Measurements from ENCODE around the gene CTRB2.
"Not testable (repeated sequence)": the region's sequence is repeated elsewhere in the genome, so short reads cannot be mapped to it uniquely, and the experiment has no call there.

CTRB2 gene

DNA sequence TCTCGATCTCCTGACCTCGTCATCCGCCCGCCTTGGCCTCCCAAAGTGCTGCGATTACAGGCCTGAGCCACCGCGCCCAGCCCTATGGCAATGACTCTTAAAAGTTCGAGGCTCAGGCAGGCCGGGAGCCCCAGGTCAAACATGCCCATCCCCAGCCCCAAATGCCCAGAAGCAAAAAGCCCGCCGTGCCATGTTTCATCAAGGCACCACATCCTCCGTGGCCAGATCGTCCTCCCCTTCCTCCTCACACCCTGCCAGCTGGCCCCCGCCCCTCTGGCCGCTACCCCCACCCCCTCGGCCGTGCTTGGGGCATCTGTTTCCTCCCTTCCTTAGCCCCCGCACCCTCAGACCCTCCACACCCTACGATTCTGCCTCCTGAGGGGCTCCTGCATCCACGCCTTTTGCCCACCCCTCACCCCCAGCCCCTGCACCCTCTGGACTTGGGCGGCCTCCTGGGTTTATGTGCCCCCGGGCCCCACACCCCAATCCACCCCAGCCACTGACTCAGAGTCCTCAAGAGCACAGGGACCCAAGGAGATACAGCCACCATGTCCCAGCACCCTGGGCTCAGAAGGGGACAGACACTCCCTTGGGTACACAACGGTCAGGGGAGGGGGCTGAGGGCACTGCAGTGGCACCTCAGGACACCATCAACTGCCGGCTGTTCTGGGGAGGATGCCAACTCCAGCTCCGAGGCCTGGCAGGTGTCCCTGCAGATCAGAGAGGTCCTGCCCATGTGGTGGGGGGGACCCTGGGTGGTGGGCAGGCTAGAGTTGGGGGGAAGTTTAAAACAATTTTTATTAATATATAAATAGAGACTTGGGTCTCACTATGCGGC, 18.9 kb upstream of the CTRB2 start:
- H3K36me3 ChIP-seq (ENCODE audit: insufficient read depth, low read length): peaks cover 6% of the 10 kb centered on the region; the same call in 1 of the 2 replicates
- no peaks in the 10 kb centered on the region for H3K4me1 ChIP-seq (ENCODE audit: control insufficient read depth, insufficient read depth, low read length, unreplicated experiment)
- no peak overlapping the region for H3K4me3 ChIP-seq (ENCODE audit: low read depth, low read length)
- H3K27ac ChIP-seq (ENCODE audit: low read depth, low read length): no peak overlapping the region
- H3K27me3 ChIP-seq (ENCODE audit: insufficient read depth, low read length): no peaks in the 10 kb centered on the region
- no peaks in the 10 kb centered on the region for H3K79me2 ChIP-seq (ENCODE audit: control insufficient read depth, insufficient read depth, low read length, unreplicated experiment)
- H2AFZ ChIP-seq (ENCODE audit: low read length, unreplicated experiment): no peak overlapping the region

DNA sequence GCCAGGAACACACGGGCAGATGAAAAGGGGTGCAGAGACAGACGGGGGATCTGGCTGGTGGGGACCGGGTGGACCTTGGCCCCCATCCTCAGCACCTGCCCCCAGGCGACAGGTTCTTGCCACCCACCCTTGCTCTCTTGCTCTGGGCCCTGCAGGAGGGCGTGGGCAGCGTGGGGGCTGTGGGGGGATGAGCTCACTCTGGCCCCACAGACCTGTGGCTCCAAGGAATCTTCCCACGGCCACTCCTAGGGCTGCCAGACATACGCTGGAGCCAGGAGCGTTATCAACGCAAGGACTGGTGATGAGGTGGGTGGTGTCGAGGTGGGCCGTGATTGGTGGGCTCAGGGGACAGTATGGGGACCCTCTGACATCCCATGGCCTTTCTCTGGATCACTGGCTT, 18.1 kb upstream of the CTRB2 start:
- H3K4me3 ChIP-seq (ENCODE audit: low read depth, low read length): no peak overlapping the region
- no peak overlapping the region for H3K27ac ChIP-seq (ENCODE audit: low read depth, low read length)
- H3K4me1 ChIP-seq (ENCODE audit: control insufficient read depth, insufficient read depth, low read length, unreplicated experiment): no peaks in the 10 kb centered on the region
- H2AFZ ChIP-seq (ENCODE audit: low read length, unreplicated experiment): no peak overlapping the region
- H3K36me3 ChIP-seq (ENCODE audit: insufficient read depth, low read length): peaks cover 6% of the 10 kb centered on the region; the same call in 1 of the 2 replicates
- no peaks in the 10 kb centered on the region for H3K79me2 ChIP-seq (ENCODE audit: control insufficient read depth, insufficient read depth, low read length, unreplicated experiment)
- no peaks in the 10 kb centered on the region for H3K27me3 ChIP-seq (ENCODE audit: insufficient read depth, low read length)

DNA sequence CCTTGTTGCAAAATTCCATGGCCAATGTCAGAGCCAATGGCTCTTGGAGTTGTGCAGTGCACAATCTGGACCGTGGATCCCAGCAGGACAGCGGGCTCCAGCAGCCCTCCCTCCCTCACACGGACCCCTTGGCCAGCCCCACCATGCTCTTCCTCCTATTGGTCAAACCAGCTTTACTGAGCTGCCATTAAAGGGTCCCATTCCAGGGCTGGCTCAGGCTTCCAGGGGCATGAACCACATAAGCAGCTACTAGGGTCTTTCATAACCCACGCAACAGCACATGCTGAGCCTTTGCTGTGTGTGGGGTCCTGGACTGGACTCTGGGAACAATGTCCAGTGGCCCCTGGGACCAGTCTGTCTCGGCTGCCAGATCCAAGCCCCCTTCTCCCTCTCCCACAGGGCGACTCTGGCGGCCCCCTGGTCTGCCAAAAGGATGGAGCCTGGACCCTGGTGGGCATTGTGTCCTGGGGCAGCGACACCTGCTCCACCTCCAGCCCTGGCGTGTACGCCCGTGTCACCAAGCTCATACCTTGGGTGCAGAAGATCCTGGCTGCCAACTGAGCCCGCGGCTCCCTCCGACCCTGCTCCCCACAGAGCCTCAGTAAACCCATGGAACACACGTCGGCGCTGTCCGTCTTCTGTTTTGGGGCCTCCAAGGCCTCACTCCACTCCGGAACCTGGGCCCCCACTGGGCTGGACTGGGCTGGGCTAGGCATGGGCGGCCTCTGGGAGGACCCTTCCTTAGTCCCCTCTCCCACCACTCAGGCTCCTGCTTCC, 17.5 kb upstream of the CTRB2 start:
- H3K36me3 ChIP-seq (ENCODE audit: insufficient read depth, low read length): peaks cover 6% of the 10 kb centered on the region; the same call in 1 of the 2 replicates
- H3K27ac ChIP-seq (ENCODE audit: low read depth, low read length): no peak overlapping the region
- H3K4me1 ChIP-seq (ENCODE audit: control insufficient read depth, insufficient read depth, low read length, unreplicated experiment): peaks cover 3% of the 10 kb centered on the region
- no peak overlapping the region for H2AFZ ChIP-seq (ENCODE audit: low read length, unreplicated experiment)
- H3K27me3 ChIP-seq (ENCODE audit: insufficient read depth, low read length): no peaks in the 10 kb centered on the region
- H3K4me3 ChIP-seq (ENCODE audit: low read depth, low read length): no peak overlapping the region
- no peaks in the 10 kb centered on the region for H3K79me2 ChIP-seq (ENCODE audit: control insufficient read depth, insufficient read depth, low read length, unreplicated experiment)

DNA sequence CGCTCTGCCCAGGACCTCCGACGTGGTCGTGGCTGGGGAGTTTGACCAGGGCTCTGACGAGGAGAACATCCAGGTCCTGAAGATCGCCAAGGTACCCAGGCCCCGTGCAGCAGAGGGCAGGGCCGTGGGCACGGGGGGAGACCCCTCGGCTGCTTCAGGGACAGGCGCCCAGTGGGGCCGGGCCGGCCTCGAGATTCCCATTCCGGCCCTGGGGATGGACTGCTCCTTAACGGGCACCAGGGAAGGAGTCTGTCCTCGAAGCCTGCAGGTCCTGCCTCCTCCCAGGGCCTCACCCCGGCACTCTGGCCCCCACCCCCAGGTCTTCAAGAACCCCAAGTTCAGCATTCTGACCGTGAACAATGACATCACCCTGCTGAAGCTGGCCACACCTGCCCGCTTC, 16.2 kb upstream of the CTRB2 start:
- not testable (repeated sequence) for H3K4me1 ChIP-seq (ENCODE audit: control insufficient read depth, insufficient read depth, low read length, unreplicated experiment); H3K27me3 ChIP-seq (ENCODE audit: insufficient read depth, low read length); H3K27ac ChIP-seq (ENCODE audit: low read depth, low read length); H3K79me2 ChIP-seq (ENCODE audit: control insufficient read depth, insufficient read depth, low read length, unreplicated experiment); H3K4me3 ChIP-seq (ENCODE audit: low read depth, low read length); H2AFZ ChIP-seq (ENCODE audit: low read length, unreplicated experiment); H3K36me3 ChIP-seq (ENCODE audit: insufficient read depth, low read length)

DNA sequence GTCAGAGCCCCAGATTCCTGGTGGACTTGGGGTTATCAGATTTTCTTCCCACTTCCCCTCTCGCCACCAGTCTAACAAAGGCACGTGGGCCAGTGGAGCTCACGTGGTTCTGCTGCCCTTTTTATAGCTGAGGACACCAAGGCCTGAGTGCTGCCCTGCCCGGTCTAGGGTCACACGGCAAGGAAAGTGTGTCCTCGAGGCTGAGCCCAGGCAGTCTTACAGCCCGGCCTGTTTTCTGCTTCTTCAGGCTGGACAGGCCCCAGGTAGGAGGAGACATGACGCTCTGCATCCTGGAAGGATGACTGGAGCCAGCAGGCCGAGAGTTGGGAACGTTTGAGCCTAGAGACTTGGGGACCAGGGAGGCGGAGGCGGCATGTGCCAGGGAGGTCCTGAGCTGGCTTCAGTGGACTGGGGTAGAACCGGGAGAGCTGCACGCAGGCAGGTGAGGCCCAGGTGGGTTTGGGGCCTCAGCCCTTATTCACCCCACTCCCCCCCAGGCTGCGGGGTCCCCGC, 15.4 kb upstream of the CTRB2 start:
- H2AFZ ChIP-seq (ENCODE audit: low read length, unreplicated experiment): no peak overlapping the region
- no peaks in the 10 kb centered on the region for H3K36me3 ChIP-seq (ENCODE audit: insufficient read depth, low read length)
- H3K27me3 ChIP-seq (ENCODE audit: insufficient read depth, low read length): no peaks in the 10 kb centered on the region
- no peak overlapping the region for H3K27ac ChIP-seq (ENCODE audit: low read depth, low read length)
- H3K4me1 ChIP-seq (ENCODE audit: control insufficient read depth, insufficient read depth, low read length, unreplicated experiment): peaks cover 3% of the 10 kb centered on the region
- no peaks in the 10 kb centered on the region for H3K79me2 ChIP-seq (ENCODE audit: control insufficient read depth, insufficient read depth, low read length, unreplicated experiment)
- H3K4me3 ChIP-seq (ENCODE audit: low read depth, low read length): no peak overlapping the region

DNA sequence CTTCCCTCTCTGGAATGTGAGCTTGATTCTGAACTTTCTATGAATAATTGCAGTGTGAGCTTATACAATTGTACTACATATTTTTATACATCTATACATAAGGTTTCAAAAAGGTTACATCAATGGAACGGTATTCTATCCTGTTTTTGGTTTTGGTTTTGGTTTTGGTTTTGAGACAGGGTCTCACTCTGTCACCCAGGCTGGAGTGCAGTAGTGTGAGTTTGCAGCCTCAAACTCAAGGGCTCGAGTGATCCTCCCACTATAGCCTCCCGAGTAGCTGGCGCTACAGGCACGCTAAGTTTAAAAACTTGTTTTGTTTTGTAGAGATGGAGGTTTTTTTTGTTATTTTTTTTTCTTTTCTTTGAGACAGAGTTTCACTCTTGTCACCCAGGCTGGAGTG, 12.9 kb upstream of the CTRB2 start:
- Histone ChIP-seq H3K27me3 (ENCODE audit: insufficient read depth, low read length) (no peaks in the 10 kb centered on the region), H2AFZ (ENCODE audit: low read length, unreplicated experiment) (no peak overlapping the region), H3K36me3 (ENCODE audit: insufficient read depth, low read length) (no peaks in the 10 kb centered on the region), H3K4me3 (ENCODE audit: low read depth, low read length) (no peak overlapping the region), H3K4me1 (ENCODE audit: control insufficient read depth, insufficient read depth, low read length, unreplicated experiment) (peaks cover 3% of the 10 kb centered on the region), H3K79me2 (ENCODE audit: control insufficient read depth, insufficient read depth, low read length, unreplicated experiment) (no peaks in the 10 kb centered on the region), H3K27ac (ENCODE audit: low read depth, low read length) (no peak overlapping the region)

DNA sequence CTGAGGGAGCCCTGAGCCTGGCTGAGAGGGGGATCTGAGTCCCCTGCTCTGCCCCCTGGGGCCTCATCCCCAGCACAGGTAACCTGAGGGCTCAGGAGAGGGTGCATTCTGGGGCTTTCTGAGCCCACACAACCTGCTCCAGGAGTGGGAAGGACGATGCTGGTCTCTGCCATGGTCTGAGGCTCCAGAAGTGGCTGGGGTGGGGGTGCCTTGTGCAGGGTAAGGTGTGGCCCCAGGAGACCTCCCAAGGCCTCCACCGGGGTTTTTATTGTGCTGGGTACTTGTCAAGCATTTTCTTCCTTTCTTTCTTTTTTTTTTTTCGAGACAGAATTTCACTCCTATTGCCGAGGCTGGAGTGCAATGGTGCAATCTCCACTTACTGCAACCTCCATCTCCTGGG, 12.1 kb upstream of the CTRB2 start:
- H3K4me3 ChIP-seq (ENCODE audit: low read depth, low read length): no peak overlapping the region
- H2AFZ ChIP-seq (ENCODE audit: low read length, unreplicated experiment): no peak overlapping the region
- H3K27me3 ChIP-seq (ENCODE audit: insufficient read depth, low read length): no peaks in the 10 kb centered on the region
- no peaks in the 10 kb centered on the region for H3K36me3 ChIP-seq (ENCODE audit: insufficient read depth, low read length)
- no peak overlapping the region for H3K27ac ChIP-seq (ENCODE audit: low read depth, low read length)
- no peaks in the 10 kb centered on the region for H3K79me2 ChIP-seq (ENCODE audit: control insufficient read depth, insufficient read depth, low read length, unreplicated experiment)
- H3K4me1 ChIP-seq (ENCODE audit: control insufficient read depth, insufficient read depth, low read length, unreplicated experiment): peaks cover 3% of the 10 kb centered on the region

DNA sequence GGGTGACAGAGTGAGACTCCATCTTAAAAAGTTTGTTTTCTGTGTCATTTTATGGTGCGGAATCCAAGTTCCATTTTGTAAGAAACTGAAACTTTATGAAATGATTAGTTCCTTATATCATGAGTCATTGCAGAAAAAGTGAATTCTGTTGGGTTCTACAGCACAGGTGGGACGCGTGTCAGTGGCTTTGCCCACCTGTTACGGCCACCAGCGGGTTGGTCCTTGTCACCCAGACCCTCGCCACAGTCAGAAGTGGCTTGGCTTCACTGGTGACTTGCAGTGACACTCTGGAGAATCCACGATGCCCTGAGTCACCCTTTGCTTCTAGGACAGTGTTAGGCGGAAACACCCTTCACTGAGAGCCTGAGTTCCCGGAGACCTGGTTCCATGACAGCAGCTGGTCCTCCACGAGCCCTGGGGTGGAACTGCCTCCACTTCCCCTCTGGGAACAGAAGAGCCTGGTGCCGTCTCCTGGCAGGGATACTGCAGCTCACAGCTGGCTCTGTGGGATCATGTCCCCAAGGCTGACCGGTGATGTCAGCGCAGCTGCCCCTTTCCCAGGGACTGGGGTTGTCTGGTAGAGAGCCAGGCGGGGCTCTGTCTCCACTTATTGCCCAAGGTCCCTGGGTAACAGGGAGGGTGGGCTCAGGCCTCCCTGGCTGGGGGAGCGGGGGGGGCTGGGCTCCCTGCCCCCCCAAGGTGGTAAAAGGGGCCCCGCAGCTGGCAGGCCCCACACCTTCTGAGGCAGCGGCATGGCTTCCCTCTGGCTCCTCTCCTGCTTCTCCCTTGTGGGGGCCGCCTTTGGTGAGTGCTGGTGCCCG, 11.5 kb upstream of the CTRB2 start, which contains the start of gene CTRB1:
TSS of gene CTRB1 (plus strand) at position 733 of the 821 bp plus-strand sequence. CDS start at position 753, 20 bp downstream.
- Histone ChIP-seq H2AFZ (ENCODE audit: low read length, unreplicated experiment) (no peak within 1 kb of the TSS), H3K4me3 (ENCODE audit: low read depth, low read length) (no peak within 1 kb of the TSS), H3K79me2 (ENCODE audit: control insufficient read depth, insufficient read depth, low read length, unreplicated experiment) (no peaks in the 10 kb centered on the region), H3K27ac (ENCODE audit: low read depth, low read length) (no peak within 1 kb of the TSS), H3K27me3 (ENCODE audit: insufficient read depth, low read length) (no peaks in the 10 kb centered on the region), H3K36me3 (ENCODE audit: insufficient read depth, low read length) (no peaks in the 10 kb centered on the region), H3K4me1 (ENCODE audit: control insufficient read depth, insufficient read depth, low read length, unreplicated experiment) (peaks cover 3% of the 10 kb centered on the region)

DNA sequence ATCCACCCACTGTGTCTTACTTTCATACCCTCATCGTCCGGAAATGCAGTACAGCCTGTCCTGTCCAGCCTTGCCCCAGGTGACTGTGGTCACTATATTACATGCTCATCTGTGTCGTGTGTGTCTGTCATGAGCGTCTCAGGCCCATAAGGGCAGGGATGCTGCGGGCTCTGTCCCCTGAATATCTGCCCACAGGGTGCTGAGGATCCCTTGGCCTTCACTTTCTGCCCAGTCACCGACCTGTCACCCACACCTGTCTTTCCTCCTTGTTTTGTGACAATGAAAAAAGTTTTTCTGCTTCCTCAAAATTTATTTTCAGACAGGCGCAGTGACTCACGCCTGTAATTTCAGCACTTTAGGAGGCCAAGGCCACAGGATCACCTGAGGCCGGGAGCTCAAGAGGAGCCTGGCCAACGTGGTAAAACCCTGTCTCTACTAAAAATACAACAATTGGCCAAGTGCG, 10.5 kb upstream of the CTRB2 start:
- no peak overlapping the region for H3K27ac ChIP-seq (ENCODE audit: low read depth, low read length)
- no peaks in the 10 kb centered on the region for H3K79me2 ChIP-seq (ENCODE audit: control insufficient read depth, insufficient read depth, low read length, unreplicated experiment)
- no peaks in the 10 kb centered on the region for H3K27me3 ChIP-seq (ENCODE audit: insufficient read depth, low read length)
- H3K4me3 ChIP-seq (ENCODE audit: low read depth, low read length): no peak overlapping the region
- no peak overlapping the region for H2AFZ ChIP-seq (ENCODE audit: low read length, unreplicated experiment)
- peaks cover 3% of the 10 kb centered on the region for H3K4me1 ChIP-seq (ENCODE audit: control insufficient read depth, insufficient read depth, low read length, unreplicated experiment)
- H3K36me3 ChIP-seq (ENCODE audit: insufficient read depth, low read length): no peaks in the 10 kb centered on the region

DNA sequence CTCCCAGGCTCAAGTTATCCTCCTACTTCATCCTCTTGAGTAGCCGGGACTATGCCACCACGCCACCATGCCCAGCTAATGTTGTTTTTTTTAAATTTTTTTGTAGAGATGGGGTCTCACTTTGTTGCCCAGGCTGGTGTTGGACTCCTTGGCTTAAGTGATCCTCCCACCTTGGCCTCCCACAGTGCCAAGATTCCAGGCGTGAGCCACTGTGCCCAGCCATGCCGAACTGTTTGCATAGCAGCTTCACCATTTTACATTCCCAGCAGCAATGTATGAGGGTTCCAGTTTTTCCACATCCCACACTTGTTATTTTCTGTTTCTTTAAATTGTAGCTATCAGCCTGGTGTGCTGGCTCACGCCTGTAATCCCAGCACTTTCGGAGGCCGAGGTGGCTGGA, 9.6 kb upstream of the CTRB2 start:
- Histone ChIP-seq H3K27ac (ENCODE audit: low read depth, low read length) (no peak overlapping the region), H3K36me3 (ENCODE audit: insufficient read depth, low read length) (no peaks in the 10 kb centered on the region), H3K4me3 (ENCODE audit: low read depth, low read length) (no peak overlapping the region), H3K79me2 (ENCODE audit: control insufficient read depth, insufficient read depth, low read length, unreplicated experiment) (no peaks in the 10 kb centered on the region), H2AFZ (ENCODE audit: low read length, unreplicated experiment) (no peak overlapping the region), H3K4me1 (ENCODE audit: control insufficient read depth, insufficient read depth, low read length, unreplicated experiment) (peaks cover 3% of the 10 kb centered on the region), H3K27me3 (ENCODE audit: insufficient read depth, low read length) (no peaks in the 10 kb centered on the region)

All from ACC112 (cell line).